Type B pancreatic cell (in vitro differentiated cells): ENCODE results near the gene ZNF519. TPM values are rescaled to one million over a fixed set of nuclear protein-coding genes. Genes with fewer than 3 reads are reported as not detected.
"Not testable (repeated sequence)": the region's sequence is repeated elsewhere in the genome, so short reads cannot be mapped to it uniquely, and the experiment has no call there.

Experiments used
- DNase-seq: peaks from one replicate; pipeline ENCODE4 v3.0.0; 2021; ENCODE audit warnings: mixed read lengths; ENCODE audit not compliant: unreplicated experiment; ENCODE audit errors: extremely low spot score
- H3K27ac Mint-ChIP-seq: 2 replicates; pipeline ENCODE4 v1.8.0; 2021; ENCODE audit warnings: mild to moderate bottlenecking, mixed read lengths
- H3K27me3 Mint-ChIP-seq: 2 replicates; pipeline ENCODE4 v1.8.0; 2021; ENCODE audit warnings: mixed read lengths
- H3K36me3 Mint-ChIP-seq: 2 replicates; pipeline ENCODE4 v1.8.0; 2021; ENCODE audit warnings: mixed read lengths
- H3K4me1 Mint-ChIP-seq: one replicate; pipeline ENCODE4 v1.8.0; 2021; ENCODE audit warnings: mixed read lengths; ENCODE audit not compliant: unreplicated experiment
- H3K4me3 Mint-ChIP-seq: 2 replicates; pipeline ENCODE4 v1.8.0; 2021; ENCODE audit warnings: mild to moderate bottlenecking, mixed read lengths
- H3K9me3 Mint-ChIP-seq: 2 replicates; pipeline ENCODE4 v1.8.0; 2021; ENCODE audit warnings: mixed read lengths
- total RNA-seq: library from RNA; stranded (reverse); gene quantifications from 2 replicates; pipeline ENCODE4 v1.2.1, GENCODE V29; 2021; ENCODE audit warnings: low replicate concordance

ZNF519 gene
- total RNA-seq, 1 donor from 2014 or later: 31.4 TPM

GRCh38 chr18:14171301-14172141 lies 39.3 kb upstream of the ZNF519 start:
- not testable (repeated sequence) for H3K4me1 Mint-ChIP-seq, H3K4me3 Mint-ChIP-seq, H3K27me3 Mint-ChIP-seq, H3K36me3 Mint-ChIP-seq, H3K9me3 Mint-ChIP-seq, H3K27ac Mint-ChIP-seq
- DNase-seq: peak; percentile 62

GRCh38 chr18:14170367-14171036 lies 38.3 kb upstream of the ZNF519 start:
- H3K27ac Mint-ChIP-seq, H3K4me1 Mint-ChIP-seq, H3K9me3 Mint-ChIP-seq, H3K36me3 Mint-ChIP-seq, H3K27me3 Mint-ChIP-seq, H3K4me3 Mint-ChIP-seq: not testable (repeated sequence)
- DNase-seq: peak; percentile 48

DNA sequence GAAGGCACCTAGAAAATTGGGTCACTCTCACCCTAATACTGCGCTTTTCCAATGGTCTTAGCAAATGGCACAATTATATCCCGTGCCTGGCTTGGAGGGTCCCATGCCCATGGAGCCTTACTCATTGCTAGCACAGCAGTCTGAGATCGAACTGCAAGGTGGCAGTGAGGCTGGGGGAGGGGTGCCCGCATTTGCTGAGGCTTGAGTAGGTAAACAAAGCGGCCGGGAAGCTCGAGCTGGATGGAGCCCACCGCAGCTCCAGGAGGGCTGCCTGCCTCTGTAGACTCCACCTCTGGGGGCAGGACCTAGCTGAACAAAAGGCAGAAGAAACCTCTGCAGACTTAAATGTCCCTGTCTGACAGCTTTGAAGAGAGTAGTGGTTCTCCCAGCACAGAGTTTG lies 30.7 kb upstream of the ZNF519 start:
- H3K4me3 Mint-ChIP-seq, DNase-seq, H3K27me3 Mint-ChIP-seq, H3K4me1 Mint-ChIP-seq, H3K9me3 Mint-ChIP-seq, H3K36me3 Mint-ChIP-seq, H3K27ac Mint-ChIP-seq: not testable (repeated sequence)

DNA sequence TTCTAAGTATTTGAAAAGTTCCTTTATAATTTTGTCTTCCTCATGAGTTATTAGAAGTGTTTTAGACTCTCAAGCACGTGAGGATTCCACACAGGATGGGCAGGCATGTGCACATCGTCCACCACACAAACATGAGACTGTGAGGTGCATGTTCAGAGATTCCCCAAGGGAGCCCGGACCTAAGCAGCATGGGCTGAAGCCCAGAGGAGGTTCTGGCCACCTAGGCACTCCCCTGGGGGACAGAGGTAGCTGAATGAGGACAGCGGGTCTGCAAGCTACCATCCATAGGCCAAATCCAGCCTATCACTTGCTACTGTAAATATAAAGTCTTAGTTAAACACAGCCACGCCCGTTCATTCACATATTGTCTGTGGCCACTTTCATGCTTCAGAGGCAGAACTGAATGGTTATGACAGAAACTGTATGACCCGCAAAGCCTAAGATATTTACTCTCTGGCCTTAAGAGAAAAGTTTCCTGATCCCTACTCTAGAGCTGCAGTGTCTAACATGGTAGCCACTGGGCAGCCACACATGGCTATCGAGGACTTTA lies 19.4 kb upstream of the ZNF519 start:
- not testable (repeated sequence) for H3K4me3 Mint-ChIP-seq, DNase-seq, H3K4me1 Mint-ChIP-seq, H3K27me3 Mint-ChIP-seq, H3K9me3 Mint-ChIP-seq, H3K27ac Mint-ChIP-seq, H3K36me3 Mint-ChIP-seq

GRCh38 chr18:14150766-14151165 lies 18.5 kb upstream of the ZNF519 start:
- not testable (repeated sequence) for H3K4me3 Mint-ChIP-seq

DNA sequence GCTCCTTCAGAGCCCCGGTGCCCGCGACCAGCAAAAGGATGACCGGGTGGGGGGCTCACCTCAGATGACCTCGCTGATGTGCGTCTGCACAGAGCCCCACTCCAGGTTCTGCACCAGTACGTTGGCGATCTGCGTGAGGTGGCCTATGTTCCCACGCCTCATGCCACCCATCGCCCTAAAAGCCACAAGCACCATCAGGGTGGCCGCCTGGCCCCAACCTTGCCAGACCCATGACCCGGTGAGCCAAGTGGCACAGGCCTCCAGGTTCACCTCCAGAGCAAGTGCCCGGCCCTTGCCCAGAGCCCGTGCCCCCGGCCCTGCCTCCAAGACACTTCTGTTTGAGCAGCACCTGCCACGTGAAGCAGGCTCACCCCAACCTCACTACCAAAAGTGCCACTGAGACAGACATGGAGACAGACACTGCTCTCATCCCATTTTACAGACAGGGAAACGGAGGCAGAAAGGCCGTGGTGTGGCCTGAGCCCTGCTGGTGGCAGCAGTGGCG lies 17.7 kb upstream of the ZNF519 start:
- DNase-seq, H3K4me1 Mint-ChIP-seq, H3K4me3 Mint-ChIP-seq, H3K27ac Mint-ChIP-seq, H3K36me3 Mint-ChIP-seq, H3K27me3 Mint-ChIP-seq, H3K9me3 Mint-ChIP-seq: not testable (repeated sequence)

More at GRCh38 chr18:14150766-14151165, 18.5 kb upstream of the ZNF519 start:
- H3K9me3 Mint-ChIP-seq, H3K27ac Mint-ChIP-seq, H3K4me1 Mint-ChIP-seq, H3K27me3 Mint-ChIP-seq, DNase-seq, H3K36me3 Mint-ChIP-seq: not testable (repeated sequence)

DNA sequence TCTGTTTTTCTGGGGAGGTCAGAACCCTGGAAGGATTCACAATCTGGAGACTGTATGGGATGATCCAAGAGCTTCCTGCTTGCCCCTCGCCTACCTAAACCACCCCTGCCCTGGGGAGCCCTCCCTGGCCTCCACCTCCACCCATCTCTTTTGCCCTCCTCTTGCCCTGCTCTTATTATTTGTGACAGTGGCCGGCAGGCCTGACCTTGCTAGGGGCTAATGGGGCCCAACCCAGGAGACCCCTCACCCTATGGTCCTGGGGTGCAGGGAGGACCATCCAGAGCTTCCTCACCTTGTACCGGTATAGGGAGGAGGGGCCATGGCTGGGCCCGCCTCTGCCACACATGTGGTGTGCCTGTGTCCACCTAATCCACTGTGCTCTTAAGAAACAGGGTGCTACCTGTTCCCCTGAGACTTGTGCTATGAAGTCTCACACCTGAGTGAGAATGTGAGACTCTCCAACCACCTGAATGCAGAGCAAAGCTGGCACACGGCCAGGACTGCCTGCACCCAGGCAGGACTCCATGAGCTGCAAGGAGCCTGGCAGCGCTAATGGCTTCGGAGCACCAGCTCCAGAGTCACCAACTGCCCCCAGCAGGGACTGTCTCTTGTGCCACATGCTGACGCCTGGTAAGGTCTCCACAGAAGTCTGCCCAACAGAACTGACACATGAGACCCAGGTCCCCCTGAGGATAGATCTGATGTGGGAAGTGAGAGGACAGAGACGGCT lies 17.1 kb upstream of the ZNF519 start:
- H3K27me3 Mint-ChIP-seq, H3K4me3 Mint-ChIP-seq, H3K4me1 Mint-ChIP-seq, H3K36me3 Mint-ChIP-seq, H3K9me3 Mint-ChIP-seq, H3K27ac Mint-ChIP-seq: not testable (repeated sequence)
- DNase-seq: peak; percentile 61

- not testable (repeated sequence) for H3K4me3 Mint-ChIP-seq, H3K4me1 Mint-ChIP-seq, H3K36me3 Mint-ChIP-seq, H3K27me3 Mint-ChIP-seq, H3K9me3 Mint-ChIP-seq, DNase-seq, H3K27ac Mint-ChIP-seq
Measured at GRCh38 chr18:14147935-14148865, 16.0 kb upstream of the ZNF519 start.

DNA sequence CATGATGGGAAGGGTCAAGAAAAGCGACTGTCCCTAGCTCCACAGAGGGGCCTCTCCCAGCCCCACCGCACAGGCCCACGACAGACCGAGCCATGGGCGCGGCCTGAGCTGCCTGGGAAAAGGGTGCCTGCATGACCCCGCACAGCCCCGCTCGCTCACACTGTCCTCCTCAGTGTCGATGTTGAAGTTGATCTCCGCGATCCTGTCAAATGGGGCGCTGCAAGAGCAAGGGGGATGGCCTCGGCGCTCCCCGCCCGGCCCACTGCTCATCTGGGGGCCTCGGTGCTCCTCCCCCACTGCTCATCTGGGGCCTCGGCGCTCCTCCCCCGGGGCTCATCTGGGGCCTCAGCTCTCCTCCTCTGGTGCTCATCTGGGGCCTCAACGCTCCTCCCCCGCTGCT lies 14.5 kb upstream of the ZNF519 start:
- H3K4me3 Mint-ChIP-seq, H3K27ac Mint-ChIP-seq, DNase-seq, H3K4me1 Mint-ChIP-seq, H3K27me3 Mint-ChIP-seq, H3K9me3 Mint-ChIP-seq, H3K36me3 Mint-ChIP-seq: not testable (repeated sequence)

- not testable (repeated sequence) for H3K9me3 Mint-ChIP-seq, H3K27ac Mint-ChIP-seq, DNase-seq, H3K36me3 Mint-ChIP-seq, H3K27me3 Mint-ChIP-seq, H3K4me1 Mint-ChIP-seq, H3K4me3 Mint-ChIP-seq
Measured at GRCh38 chr18:14145581-14146338, 13.5 kb upstream of the ZNF519 start.

DNA sequence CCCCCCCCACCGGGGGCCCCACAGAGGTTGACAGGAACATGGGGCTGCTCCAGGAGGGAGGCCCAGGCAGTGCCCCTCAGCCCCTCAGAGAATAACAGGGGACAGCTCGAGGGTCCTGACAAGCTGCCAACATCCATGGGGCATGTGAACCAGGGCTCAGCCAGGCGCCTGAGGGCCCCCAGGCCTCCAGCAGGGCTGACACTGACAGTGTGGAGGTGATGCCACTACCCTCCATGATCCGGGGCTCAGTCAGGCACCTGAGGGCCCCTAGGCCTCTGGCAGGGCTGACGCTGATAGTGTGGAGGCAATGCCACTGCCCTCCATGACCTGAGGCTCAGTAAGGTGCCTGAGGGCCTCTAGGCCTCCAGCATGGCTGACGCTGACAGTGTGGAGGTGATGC lies 12.8 kb upstream of the ZNF519 start:
- not testable (repeated sequence) for H3K4me3 Mint-ChIP-seq, DNase-seq, H3K4me1 Mint-ChIP-seq, H3K27ac Mint-ChIP-seq, H3K27me3 Mint-ChIP-seq, H3K36me3 Mint-ChIP-seq, H3K9me3 Mint-ChIP-seq
